ENCODE results near the gene MDN1.
"Not testable (repeated sequence)": the region's sequence is repeated elsewhere in the genome, so short reads cannot be mapped to it uniquely, and the experiment has no call there.

MDN1 gene

DNA sequence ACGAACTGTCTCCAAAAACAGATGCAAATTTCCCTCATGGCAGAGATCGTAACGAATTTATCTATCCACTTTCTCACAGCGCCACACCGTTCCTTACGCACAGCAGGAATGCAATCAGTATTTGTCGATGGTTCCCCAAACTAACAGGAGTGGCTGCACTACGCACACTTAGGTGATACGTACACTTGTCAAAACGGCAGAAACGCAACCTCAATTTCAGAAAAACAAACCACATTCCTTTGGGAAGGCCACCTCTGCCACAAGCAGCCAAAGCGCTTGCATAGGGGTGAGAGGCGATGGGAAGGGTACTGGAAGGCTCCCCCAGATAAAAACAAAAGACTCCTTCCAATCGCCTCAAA is 638 bp downstream of the MDN1 start:
- peak; percentile 41 for DNase-seq (ENCODE audit: low spot score)

DNA sequence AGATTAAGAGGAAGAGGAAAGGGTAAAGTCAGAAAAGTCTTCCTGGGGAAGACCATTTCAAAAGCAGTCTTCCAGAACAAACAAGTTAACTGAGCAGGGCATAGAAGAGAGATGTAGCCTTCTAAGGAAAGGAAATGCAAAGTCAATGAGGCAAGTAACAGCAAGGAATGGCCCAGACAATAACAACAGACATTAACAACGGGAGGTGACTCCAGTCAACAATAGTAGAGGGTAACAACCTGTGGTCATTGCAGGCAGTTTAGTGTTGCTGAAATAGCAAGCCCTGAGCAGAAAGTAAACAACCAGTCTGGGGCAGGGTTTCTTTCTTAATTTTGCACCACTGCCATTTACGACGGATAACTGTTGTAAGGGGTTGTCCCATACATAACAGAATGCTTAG is 2.1 kb downstream of the MDN1 start:
- no peak for DNase-seq (ENCODE audit: low spot score)

DNA sequence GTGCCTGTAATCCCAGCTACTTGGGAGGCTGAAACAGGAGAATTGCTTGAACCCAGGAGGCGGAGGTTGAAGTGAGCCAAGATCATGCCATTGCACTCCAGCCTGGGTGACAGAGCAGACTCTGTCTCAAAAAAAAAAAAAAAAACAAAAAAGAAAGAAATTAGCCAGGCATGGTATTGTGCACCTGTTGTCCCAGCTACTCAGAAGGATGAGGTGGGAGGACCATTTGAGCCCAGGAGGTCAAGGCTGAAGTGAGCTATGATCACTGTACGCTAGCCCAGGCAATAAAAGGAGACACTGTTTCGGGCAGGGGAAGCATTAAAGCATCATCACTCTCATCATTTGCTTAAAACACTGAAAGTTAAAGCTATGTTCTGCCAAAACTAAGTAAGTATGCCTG is 6.2 kb downstream of the MDN1 start:
- DNase-seq (ENCODE audit: low spot score): not testable (repeated sequence)

DNA sequence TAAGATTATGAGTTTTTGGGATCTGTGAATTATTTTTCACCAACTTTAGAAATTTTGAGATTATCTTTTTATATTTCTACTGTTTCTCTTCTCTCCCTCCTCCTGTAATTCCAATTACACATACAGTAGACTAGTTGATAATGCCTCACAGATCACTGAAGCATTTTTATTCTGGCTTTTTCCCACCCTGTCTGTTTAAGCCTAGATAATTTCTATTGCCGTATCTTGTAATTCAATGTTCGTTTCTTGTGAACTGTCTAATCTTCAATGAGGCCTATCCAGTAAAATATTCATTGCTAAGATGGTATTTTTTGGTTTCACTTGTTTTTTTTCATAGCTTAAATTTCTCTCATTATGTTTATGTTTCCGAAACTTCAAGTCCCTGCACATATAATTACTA is 12.0 kb downstream of the MDN1 start:
- DNase-seq (ENCODE audit: low spot score): no peak

DNA sequence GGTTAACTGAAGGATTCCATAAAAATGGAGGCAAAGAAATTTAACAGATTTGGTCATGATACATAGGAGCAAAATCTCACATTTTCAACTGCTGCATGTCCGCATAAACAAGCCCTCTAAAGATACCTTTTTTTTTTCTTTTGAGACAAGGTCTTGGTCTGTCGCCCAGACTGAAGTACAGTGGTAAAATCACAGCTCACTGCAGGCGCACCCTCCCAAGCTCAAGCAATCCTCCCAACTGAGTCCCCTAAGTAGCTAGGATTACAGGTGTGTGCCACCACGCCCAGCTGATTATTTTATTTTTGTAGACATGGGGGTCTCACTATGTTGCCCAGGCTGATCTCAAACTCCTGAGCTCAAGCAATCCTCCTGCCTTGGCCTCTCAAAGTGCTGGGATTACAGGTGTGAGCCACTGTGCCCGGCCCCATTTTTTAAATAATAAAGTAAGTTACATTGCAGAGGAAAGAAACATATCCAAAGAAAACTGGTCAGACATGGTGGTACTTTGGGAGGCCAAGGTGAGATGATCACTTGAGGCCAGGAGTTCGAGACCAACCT is 13.7 kb downstream of the MDN1 start:
- no peak for DNase-seq (ENCODE audit: low spot score)

DNA sequence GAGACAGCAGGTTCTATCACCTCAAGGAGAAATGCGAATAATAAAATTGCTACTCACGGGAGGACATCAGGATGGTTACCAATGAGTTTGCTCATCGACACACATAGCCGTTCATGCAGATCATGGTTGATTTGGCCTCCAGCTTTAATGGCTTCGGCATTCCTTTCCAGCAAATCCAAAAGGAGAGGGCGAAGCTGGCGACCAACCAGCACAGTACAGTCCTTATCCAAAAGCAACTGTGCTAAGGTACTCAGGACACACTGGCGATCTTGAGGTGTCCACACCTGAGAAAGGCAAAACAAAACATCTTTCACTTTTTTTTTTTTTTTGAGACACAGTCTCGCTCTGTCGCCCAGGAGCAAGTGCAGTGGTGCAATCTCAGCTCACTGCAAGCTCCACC is 16.3 kb downstream of the MDN1 start:
- DNase-seq (ENCODE audit: low spot score): no peak

DNA sequence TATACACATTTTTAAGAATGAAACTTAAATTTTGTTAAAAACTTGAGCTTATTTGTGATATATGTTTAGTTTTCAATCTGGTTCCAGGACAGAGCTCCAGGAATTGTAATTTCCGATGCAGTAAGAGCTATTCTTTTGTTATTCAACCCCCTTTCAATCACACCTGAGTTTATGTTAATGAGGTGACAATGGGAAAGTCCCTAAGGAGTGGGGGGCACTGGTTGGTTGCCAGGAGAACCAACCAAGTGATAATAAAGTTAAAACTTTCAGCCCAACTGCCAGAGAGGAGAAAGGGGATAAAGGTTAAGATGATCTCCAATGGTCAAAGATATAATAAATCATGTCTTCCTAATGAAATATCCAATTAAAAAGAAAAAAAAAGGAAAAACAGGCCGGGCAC is 19.8 kb downstream of the MDN1 start:
- DNase-seq (ENCODE audit: low spot score): no peak

DNA sequence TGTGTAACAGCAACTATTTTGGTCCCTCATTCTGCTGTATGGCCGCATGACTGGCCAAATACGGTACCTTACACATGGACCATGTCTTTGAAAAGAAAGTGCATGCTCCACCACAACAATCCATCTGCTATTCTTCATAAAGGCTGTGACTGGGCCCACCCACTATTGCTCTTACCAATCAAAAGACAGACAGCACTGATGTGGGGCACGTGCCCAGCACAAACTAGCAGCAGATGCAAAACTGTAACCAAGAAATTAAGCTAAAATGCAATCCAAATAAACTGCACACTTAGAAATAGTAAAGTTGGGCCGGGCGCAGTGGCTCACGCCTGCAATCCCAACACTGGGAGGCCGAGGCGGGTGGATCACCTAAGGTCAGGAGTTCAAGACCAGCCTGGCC is 20.5 kb downstream of the MDN1 start:
- DNase-seq (ENCODE audit: low spot score): no peak

DNA sequence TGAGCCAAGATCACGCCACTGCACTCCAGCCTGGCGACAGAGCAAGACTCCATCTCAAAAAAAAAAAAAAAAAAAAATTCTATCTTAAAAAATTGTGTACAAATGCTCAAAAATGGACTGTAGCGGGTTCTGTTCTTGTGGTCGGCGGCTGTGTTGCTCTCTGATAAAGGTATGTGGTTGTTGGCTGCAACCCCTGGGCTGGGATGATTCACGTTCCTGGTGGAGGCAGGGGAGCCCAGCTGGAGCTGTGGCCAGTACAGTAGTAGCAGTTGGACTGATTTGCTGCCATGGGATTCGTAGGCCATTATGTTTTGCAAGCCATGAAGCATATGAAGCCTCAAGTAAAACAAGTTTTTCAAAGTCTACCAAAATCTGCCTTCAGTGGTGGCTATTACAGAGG is 22.3 kb downstream of the MDN1 start:
- DNase-seq (ENCODE audit: low spot score): no peak

DNA sequence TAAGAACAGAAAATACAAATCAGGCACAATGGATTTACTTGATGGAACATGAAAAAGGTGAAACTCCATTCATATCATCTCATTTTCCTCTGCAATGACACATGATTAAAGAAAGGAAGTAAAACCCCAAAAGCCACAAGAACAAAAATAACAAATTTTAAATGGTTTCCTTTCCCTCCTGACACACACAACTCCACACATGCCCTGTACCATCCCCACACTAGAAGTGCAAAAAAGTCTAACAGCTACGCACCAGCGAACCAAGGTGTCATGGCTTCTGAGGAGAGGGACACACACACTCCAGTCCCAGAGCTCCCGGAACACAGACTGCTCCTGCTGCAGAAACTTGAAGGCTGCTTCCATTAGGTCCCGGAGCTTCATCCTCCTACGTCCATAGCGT is 25.3 kb downstream of the MDN1 start:
- no peak for DNase-seq (ENCODE audit: low spot score)

DNA sequence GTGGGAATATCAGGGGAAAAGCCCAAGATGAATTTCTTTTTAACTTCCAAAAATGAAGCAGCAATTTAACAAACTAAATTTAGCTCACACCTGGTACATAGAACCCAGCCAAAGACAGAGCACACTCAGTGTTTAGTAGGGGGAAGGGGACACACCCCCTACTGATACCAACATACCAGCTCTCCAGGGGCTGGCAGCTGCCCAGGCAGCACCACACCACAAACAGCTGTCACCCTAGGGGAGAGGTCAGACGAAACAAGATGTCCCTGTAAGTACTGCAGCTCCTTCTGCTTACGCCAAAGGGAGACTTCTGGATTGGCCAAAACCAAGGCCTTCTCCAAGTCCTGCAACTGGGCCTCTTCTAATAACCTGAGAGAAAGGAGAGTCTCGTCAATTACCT is 26.0 kb downstream of the MDN1 start:
- no peak for DNase-seq (ENCODE audit: low spot score)

DNA sequence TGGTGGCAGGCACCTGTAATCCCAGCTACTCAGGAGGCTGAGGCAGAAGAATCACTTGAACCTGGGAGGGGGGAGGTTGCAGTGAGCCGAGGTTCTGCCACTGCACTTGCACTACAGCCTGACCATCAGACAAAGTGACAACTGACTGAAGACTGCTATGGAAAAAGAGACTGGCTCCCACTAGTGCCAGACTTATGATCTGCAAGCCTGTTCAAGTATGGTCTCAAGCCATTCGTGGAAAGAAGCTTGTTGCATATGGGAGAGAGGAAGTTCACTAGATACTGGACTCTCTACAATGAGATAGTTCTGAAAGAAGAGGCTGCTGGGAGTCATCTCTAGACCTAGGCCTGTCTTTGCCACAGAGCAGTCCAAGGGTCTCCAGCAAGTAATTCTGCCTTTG is 26.7 kb downstream of the MDN1 start:
- DNase-seq (ENCODE audit: low spot score): peak; percentile 21

DNA sequence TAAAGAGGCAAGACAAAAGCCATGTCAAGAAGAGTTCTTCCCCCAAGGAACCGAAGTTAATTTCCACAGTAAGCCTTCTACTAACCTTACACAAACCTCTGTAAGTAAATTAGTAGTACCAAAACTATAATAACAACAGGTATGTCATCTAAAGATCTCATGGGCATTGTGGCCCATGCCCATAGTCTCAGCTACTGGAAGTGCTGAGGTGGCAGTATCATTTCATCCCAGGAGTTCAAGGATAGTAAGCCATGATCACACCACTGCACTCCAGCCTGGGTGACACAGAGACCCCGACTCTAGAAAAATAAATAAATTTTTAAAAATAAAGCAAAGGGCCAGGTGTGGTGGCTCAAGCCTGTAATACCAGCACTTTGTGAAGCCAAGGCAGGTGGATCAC is 29.2 kb downstream of the MDN1 start:
- no peak for DNase-seq (ENCODE audit: low spot score)

DNA sequence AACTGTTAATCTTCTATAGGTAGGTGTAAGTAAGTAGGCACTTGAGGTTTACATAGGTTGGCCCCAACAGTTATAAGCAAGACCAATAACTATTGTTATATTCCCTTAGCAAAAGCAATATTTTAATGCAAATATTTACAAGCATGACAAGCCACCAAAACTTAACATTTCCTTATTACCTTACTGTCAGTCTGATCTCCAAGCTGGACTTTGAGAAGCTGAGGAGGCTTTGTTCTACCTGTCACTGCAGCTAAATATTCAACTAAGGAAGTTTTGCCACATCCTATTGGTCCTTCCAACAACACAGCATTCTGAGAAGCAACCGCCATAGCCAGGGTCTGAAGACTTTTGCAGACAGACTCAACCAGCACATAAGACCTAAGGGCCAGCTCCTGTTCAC is 29.6 kb downstream of the MDN1 start:
- no peak for DNase-seq (ENCODE audit: low spot score)

DNA sequence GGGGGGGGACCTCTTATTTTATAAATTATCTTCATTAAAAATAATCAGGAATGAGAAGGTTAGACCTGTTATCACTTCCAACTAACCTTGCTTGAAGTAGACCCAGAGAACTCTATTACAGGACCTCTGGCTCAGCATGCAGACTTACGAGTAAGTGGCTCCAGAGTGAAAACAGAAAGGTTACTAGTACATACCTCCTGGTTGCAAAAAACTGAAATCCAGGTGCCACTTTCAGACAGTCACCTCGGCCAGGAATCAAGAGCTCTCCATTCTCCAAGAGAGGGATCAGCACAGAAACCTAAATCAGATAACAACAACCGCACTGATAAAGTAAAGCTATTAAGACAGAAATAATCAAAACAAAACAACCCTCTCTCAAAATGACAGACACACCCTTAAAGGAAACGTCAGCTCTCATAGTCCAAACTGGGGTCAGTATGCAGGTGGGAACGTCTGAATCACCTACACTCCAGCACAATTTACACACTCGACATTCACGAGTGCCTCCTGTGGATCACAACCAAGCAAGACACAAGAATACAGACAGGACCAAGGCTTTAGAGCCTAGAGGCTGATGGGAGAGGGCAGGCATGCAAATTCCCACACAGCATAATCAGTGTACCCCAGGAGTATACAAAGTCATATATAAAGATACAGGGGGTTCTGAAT is 31.8 kb downstream of the MDN1 start:
- no peak for DNase-seq (ENCODE audit: low spot score)

DNA sequence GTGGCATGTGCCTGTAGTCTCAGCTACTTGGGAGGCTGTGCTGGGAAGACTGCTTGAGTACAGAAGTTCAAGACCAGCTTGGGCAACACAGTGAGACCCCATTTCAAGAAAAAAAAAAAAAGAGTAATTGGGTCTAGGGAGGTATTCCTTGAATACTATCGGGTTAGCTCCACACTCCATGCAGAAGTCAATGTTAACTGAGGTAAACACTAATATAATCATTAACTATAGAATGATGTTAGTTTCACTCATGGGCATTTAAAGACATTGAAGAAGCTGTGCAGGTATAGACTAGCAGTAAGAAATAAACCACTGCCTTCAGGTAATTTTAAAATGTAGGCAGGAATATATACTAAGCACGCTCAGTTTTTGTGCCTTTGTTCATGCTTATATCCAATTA is 32.6 kb downstream of the MDN1 start:
- DNase-seq (ENCODE audit: low spot score): no peak

DNA sequence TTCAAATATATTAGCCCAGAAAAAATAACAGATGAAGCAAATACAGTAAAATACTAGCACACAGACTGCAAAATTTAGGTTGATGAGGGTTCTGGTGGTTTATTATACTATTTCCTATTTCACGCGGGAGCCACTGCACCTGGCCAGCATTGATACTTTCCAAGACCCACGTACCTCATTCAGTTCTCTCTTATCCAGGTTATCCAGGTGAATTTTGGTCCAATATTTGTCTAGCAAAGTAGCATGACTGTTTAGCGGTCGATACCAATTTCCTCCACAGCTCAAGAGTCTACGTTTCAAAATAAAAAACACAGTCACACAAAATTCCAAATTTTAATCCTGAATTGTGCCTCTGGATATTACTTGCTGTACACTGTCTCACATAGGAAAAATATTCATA is 34.8 kb downstream of the MDN1 start:
- DNase-seq (ENCODE audit: low spot score): no peak

DNA sequence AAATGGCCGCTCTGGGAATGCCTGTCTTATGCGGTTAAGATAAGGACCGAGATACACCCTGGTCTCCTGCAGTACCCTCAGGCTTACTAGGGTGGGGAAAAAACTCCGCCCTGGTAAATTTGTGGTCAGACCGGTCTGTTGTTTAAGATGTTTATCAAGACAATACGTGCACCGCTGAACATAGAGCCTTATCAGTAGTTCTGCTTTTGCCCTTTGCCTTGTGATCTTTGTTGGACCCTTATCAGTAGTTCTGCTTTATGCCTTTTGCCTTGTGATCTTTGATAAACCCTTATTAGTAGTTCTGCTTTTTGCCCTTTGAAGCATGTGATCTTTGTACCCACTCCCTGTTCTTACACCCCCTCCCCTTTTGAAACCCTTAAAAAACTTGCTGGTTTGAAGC is 36.3 kb downstream of the MDN1 start:
- not testable (repeated sequence) for DNase-seq (ENCODE audit: low spot score)

DNA sequence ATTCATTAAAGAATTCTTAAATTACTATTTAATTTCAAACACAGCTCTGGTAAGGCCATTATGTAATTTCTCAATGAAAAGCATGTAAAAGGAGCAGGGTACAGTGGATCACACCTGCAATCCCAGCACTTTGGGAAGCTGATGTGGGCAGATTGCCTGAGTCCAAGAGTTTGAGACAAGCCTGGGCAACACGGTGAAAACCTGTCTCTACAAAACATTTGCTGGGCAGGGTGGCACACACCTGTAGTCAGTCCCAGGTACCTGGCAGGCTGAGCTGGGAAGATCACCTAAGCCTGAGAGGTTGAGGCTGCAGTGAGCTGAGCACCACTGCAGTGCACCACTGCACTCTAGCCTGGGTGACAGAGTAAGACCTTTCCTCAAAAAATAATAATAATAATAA is 37.4 kb downstream of the MDN1 start:
- no peak for DNase-seq (ENCODE audit: low spot score)

DNA sequence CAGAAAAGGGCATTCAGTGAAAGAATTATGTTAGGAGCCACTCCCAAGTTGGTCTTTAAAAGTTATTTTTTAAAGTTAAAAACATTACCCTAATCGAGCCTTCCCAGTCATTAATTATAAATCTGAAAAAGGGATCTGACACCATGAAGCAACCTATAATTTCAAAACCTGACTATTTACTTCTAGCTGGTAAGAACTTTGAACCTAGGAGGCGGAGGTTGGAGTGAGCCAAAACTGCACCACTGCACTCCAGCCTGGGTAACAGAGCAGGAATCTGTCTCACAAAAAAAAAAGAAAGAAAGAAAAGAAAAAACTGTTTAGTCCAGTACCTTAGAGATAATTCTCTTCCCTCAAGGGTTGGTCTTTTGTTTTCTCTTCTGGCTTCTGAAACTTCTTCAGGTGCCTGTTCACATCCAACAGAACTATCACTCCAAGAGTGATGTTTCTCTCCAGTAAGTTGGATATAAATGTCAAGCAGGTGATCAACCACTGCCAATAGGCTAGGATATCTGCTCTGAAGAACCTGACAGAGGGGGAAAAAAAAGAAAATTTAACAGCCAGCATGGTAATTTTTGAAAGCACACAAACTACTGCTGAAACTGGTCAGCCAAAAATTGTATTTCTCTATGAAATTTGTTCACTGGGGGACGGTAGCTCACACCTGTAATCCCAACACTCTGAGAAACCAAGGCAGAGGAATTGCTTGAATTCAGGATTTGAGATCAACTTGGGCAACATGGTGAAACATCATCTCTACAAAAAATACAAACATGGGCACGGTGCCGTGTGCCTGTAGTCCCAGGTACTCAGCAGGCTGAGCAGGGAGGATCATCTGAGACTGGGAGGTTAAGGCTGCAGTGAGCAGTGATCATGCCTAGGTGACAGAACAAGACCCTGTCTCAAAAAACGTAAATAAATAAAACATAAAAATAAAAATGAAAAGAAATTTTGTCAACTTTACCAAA is 38.2 kb downstream of the MDN1 start:
- no peak for DNase-seq (ENCODE audit: low spot score)

DNA sequence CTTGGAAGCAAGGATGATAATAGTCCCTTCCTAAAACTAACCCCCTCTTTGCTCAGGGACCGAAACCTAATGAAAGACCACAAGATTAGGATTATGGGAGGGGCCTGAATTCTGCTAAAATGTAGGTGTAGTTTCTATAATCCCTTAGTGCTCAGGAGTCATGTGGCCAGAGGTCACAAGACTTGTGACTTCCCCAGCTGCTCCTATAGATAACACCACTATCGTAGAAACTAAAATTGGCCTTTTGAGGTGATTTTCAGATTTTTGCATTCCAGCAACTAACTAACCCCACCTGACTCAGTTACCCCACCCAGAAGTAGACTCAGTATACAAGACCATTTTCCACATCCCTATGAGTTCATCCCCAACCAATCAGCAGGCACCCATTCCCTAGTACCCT is 42.1 kb downstream of the MDN1 start:
- DNase-seq (ENCODE audit: low spot score): no peak

DNA sequence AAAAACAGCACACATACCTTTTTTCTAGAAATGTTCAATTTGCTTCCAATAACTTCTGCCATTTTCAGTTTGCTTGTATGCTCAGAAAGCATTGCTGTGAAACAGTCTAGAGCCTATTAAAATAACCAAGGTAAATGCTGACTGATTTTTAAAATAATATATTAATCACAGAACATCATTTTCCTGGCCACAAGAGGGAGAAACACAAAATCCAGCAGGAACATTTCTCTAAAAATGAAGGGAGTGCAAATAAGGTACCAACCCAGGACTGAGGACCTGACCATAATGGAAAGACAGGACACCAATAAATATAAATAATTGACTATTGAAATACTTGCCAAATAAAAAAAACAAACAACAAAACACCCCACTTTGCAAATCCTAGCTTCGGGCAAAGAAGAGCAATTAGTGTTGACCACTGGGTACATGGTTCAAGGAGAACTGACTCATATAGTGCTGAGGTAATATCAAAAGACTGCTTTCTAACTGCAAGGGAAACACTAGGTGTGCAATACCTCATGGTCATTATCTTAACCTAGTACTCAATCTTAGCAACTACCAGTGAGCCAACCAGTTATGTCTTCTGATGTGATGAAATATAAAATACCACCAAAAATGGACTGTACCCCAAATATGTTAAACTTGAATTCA is 42.9 kb downstream of the MDN1 start:
- DNase-seq (ENCODE audit: low spot score): no peak

DNA sequence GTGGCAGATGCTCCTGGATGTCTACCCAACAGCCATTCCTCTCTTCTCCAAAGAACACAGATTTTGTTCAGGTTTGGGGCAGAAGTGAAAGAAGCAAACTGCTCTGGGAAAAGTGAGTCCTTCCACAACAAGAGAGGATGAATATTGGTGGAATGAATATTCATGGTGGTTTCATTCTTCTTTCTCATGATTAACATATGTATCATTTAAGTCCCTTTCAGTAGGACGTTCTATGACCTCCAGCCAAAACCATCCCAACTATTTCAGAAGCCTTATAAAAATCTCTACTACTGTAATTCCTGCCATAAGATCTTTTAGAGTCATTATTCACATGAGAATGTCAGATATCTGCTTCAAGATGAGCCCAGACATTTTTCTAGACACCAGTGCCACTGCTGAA is 44.4 kb downstream of the MDN1 start:
- no peak for DNase-seq (ENCODE audit: low spot score)
